GM12878 (cell line): Measurements from ENCODE around the gene PUS3. TPM values are rescaled to one million over a fixed set of nuclear protein-coding genes. Genes with fewer than 3 reads are reported as not detected.

Experiments
- ATAC-seq: fragments of 200-7000 bp; cut with Tn5 transposase; 3 replicates; pipeline ENCODE4 v1.9.1; 2020; ENCODE audit warnings: mild to moderate bottlenecking, moderate library complexity
- BruUV-seq: library from RNA; stranded (reverse); fragments of 400-500 nt; replicated peaks from 2 replicates; lab custom pipeline; 2021; lab: Mats Ljungman, UMichigan
- CTCF ChIA-PET: fragments of 300-600 bp; sonication (Branson Sonifier 250); formaldehyde crosslinking; extraction: SDS; loops from one replicate; lab custom pipeline; 2021; ENCODE audit warnings: inconsistent platforms; lab: Yijun Ruan, JAX
- POLR2A ChIA-PET: fragments of 350-600 bp; formaldehyde crosslinking; extraction: SDS; loops from one replicate; lab custom pipeline; 2021; ENCODE audit warnings: inconsistent platforms; lab: Charles Lee
- RAD21 ChIA-PET: fragments of 300-600 bp; sonication (Branson Sonifier 250); formaldehyde crosslinking; loops from one replicate; lab custom pipeline; 2023; ENCODE audit warnings: antibody characterized with exemption; ENCODE audit not compliant: unreplicated experiment; lab: Charles Lee
- SMC1A ChIA-PET: fragments of 300-600 bp; sonication (Branson Sonifier 250); formaldehyde crosslinking; loops from one replicate; lab custom pipeline; 2023; ENCODE audit not compliant: unreplicated experiment, uncharacterized antibody; lab: Charles Lee
- DNase-seq: peaks from one replicate; pipeline ENCODE4 v3.0.0-alpha.2; 2011; ENCODE audit warnings: low read depth, low spot score
- FAIRE-seq: peaks from 3 replicates; lab custom pipeline; 2011; peaks lifted over from hg19 to GRCh38; lab: Jason Lieb, UNC
- H2AFZ ChIP-seq: 2 replicates; pipeline ENCODE4 v1.6.0; 2011; ENCODE audit warnings: low read depth, low read length, control low read depth; ENCODE audit not compliant: control insufficient read depth
- H3K27ac ChIP-seq: 2 replicates; pipeline ENCODE4 v1.5.1; 2011; ENCODE audit warnings: control low read depth; ENCODE audit not compliant: control insufficient read depth, insufficient read depth
- H3K27me3 ChIP-seq, 2 experiments: replicated peaks in 1 of 2; 2 replicates each; pipeline versions ENCODE4 v1.6.0 to v1.6.1; 2011; ENCODE audit warnings: low read length in 1 of 2; ENCODE audit not compliant: control insufficient read depth in 2 of 2, insufficient read depth in 2 of 2
- H3K36me3 ChIP-seq, 2 experiments: 2 replicates each; pipeline ENCODE4 v1.5.1; 2011; ENCODE audit warnings: low read length in 1 of 2; ENCODE audit not compliant: control insufficient read depth in 2 of 2, insufficient read depth in 2 of 2
- H3K4me1 ChIP-seq: 2 replicates; pipeline ENCODE4 v1.6.1; 2011; ENCODE audit warnings: mild to moderate bottlenecking, low read length, moderate library complexity, mixed read lengths; ENCODE audit not compliant: control insufficient read depth, insufficient read depth
- H3K4me2 ChIP-seq: 2 replicates; pipeline ENCODE4 v1.6.0; 2011; ENCODE audit warnings: control low read depth; ENCODE audit not compliant: control insufficient read depth, insufficient read depth
- H3K4me3 ChIP-seq: fragments of 200-600 bp; sonication (generic); 2 replicates; pipeline ENCODE4 v1.5.1; 2016
- H3K79me2 ChIP-seq: 2 replicates; pipeline ENCODE4 v1.6.0; 2011; ENCODE audit warnings: low read length; ENCODE audit not compliant: control insufficient read depth, insufficient read depth
- H3K9ac ChIP-seq: 2 replicates; pipeline ENCODE4 v1.8.0; 2011; ENCODE audit warnings: low read length, control low read depth, mixed read lengths; ENCODE audit not compliant: control insufficient read depth, insufficient read depth
- H3K9me3 ChIP-seq: replicated peaks from 3 replicates; pipeline ENCODE4 v1.5.1; 2011; ENCODE audit warnings: mild to moderate bottlenecking, low read length; ENCODE audit not compliant: control insufficient read depth, insufficient read depth
- H4K20me1 ChIP-seq: 2 replicates; pipeline ENCODE4 v1.6.0; 2011; ENCODE audit not compliant: control insufficient read depth, insufficient read depth
- BRCA1 ChIP-seq: IDR thresholded peaks from 2 replicates; pipeline ENCODE4 v1.6.1; 2011; ENCODE audit warnings: low read depth, low read length, improper control_type of control experiment
- CBFB ChIP-seq: IDR thresholded peaks from 2 replicates; pipeline ENCODE4 v1.6.1; 2016; ENCODE audit warnings: antibody characterized with exemption, low read depth
- CHD4 ChIP-seq: fragments of 200-600 bp; sonication (generic); IDR thresholded peaks from 2 replicates; pipeline ENCODE4 v1.6.1; 2016; ENCODE audit warnings: mild to moderate bottlenecking
- GABPA ChIP-seq: IDR thresholded peaks from 2 replicates; pipeline ENCODE4 v1.6.1; 2014; ENCODE audit warnings: antibody characterized with exemption, low read depth, mild to moderate bottlenecking, inconsistent platforms
- HDGF ChIP-seq: fragments of 450-650 bp; IDR thresholded peaks from 2 replicates; pipeline ENCODE4 v1.6.1; 2016; ENCODE audit warnings: antibody characterized with exemption
- RCOR1 ChIP-seq: conservative IDR thresholded peaks from 2 replicates; pipeline ENCODE4 v1.6.1; 2012; ENCODE audit warnings: low read depth, low read length, improper control_type of control experiment
- SMAD1 ChIP-seq: fragments of 450-650 bp; IDR thresholded peaks from 2 replicates; pipeline ENCODE4 v1.6.1; 2018; ENCODE audit warnings: mild to moderate bottlenecking, low read depth; ENCODE audit not compliant: partially characterized antibody
- SMAD5 ChIP-seq: IDR thresholded peaks from 2 replicates; pipeline ENCODE4 v1.6.1; 2016; ENCODE audit warnings: antibody characterized with exemption, low read depth
- SMC3 ChIP-seq: IDR thresholded peaks from 2 replicates; pipeline ENCODE4 v1.6.1; 2011; ENCODE audit warnings: low read length, improper control_type of control experiment, borderline replicate concordance
- SREBF1 ChIP-seq: IDR thresholded peaks from 2 replicates; pipeline ENCODE4 v1.6.1; 2012; ENCODE audit warnings: mild to moderate bottlenecking, low read length
- SREBF2 ChIP-seq: IDR thresholded peaks from 2 replicates; pipeline ENCODE4 v1.6.1; 2012; ENCODE audit warnings: mild to moderate bottlenecking, low read length
- ZNF207 ChIP-seq: fragments of 450-650 bp; IDR thresholded peaks from 2 replicates; pipeline ENCODE4 v1.6.1; 2014; ENCODE audit warnings: antibody characterized with exemption, mild to moderate bottlenecking, borderline replicate concordance
- in situ Hi-C: fragments of 300-500 bp; cut with MboI; formaldehyde crosslinking; loops from 9 replicates; pipeline ENCODE4 v1.14.3; 2018; ENCODE audit warnings: mixed read lengths
- intact Hi-C: fragments of 100-400 bp; cut with micrococcal nuclease; formaldehyde crosslinking; loops from one replicate; pipeline ENCODE4 v1.14.2; 2022; ENCODE audit not compliant: unreplicated experiment
- polyA plus RNA-seq, 11 experiments: library from polyadenylated mRNA; depleted of rRNA in 4 of 11; unstranded in 6 of 11; stranded (reverse) in 5 of 11; fragments of >200 nt; fragmentation: Nextera tagmentation in 4 of 11; fragmentation: Illumina TruSeq in 1 of 11; extraction: Ambion mirVana in 4 of 11; extraction: Trizol in 1 of 11; gene quantifications; 1 replicate in 1 of 11; 2 replicates in 10 of 11; pipeline versions ENCODE4 v1.2.1 to v1.2.3, GENCODE V29; 2011 to 2016; ENCODE audit warnings: inconsistent platforms in 2 of 11, missing spikeins in 2 of 11, low read depth in 1 of 11
- total RNA-seq, 4 experiments: library from RNA; depleted of rRNA in 3 of 4; stranded (reverse); fragments of >200 nt in 3 of 4; fragmentation: Illumina TruSeq in 1 of 4; extraction: Trizol in 1 of 4; gene quantifications; 2 replicates each; pipeline versions ENCODE4 v1.2.1 to v1.2.3, GENCODE V29; 2013 to 2021
- TF ChIP-seq, protein P1 (sequence below): IDR thresholded peaks from 2 replicates; pipeline ENCODE4 v1.6.1; 2012; ENCODE audit warnings: low read depth, low read length, improper control_type of control experiment
- TF ChIP-seq, protein P2 (sequence below): fragments of 150-350 bp; IDR thresholded peaks from 2 replicates; pipeline ENCODE4 v1.6.1; 2016; ENCODE audit warnings: low read depth, low read length
- TF ChIP-seq, protein P3 (sequence below): fragments of 450-650 bp; IDR thresholded peaks from 2 replicates; pipeline ENCODE4 v1.6.1; 2014; ENCODE audit warnings: mild to moderate bottlenecking
- TF ChIP-seq, protein P4 (sequence below): fragments of 450-650 bp; IDR thresholded peaks from 2 replicates; pipeline ENCODE4 v1.6.1; 2017; ENCODE audit warnings: borderline replicate concordance

The PUS3 gene
- total and polyA plus RNA-seq, 10 of the 15 experiments (the other 5 are each of a cell fraction or from before 2014, with no cell fraction given): 10.9 to 22.4 (median 14.3) TPM

DNA sequence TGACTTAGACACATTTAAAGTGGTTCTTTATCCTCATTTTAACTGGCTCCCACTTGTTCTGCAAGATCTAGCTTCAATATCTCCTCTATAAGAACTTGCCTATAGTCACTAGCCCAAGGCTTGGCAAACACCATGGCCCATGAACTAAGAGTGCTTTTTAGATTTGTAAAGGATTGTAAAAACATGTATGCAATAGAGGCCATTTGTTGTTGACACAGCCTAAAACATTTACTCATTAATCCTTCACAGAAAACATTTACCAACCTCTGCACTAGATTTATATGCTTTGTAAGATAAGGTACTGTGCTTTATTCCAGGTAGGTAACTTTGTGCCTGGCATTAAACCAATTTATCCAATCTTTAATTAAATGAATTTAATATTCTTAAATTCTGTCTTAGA is 10.0 kb downstream of the PUS3 start:
- Histone ChIP-seq H3K36me3 (peaks cover 0 to 17% of the 10 kb centered on the region in 2 experiments; a peak in 1 of 4 replicates), H3K4me2 (no peak overlapping the region), H3K27ac (no peak overlapping the region), H3K4me1 (no peaks in the 10 kb centered on the region), H3K9ac (no peak overlapping the region), H3K4me3 (no peak overlapping the region)
- no peak for DNase-seq
- no peak for ATAC-seq
- no peak for FAIRE-seq
- BruUV-seq: no TSS peak
- ChIA-PET CTCF (no interaction called here), SMC1A (interaction anchor here (1.1 kb wide), 2 partner anchors 10 to 30 kb away, joined by 3 to 4 read pairs; partner anchors contain the start of gene PUS3), RAD21 (interaction anchor here (1.2 kb wide), 1 partner anchor 10 kb away, joined by 3 read pairs; the partner anchor contains the start of gene PUS3)
- TF ChIP-seq, protein P1, sequence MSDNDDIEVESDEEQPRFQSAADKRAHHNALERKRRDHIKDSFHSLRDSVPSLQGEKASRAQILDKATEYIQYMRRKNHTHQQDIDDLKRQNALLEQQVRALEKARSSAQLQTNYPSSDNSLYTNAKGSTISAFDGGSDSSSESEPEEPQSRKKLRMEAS: no peak
- no peak for TF ChIP-seq CBFB
- TF ChIP-seq, protein P2, sequence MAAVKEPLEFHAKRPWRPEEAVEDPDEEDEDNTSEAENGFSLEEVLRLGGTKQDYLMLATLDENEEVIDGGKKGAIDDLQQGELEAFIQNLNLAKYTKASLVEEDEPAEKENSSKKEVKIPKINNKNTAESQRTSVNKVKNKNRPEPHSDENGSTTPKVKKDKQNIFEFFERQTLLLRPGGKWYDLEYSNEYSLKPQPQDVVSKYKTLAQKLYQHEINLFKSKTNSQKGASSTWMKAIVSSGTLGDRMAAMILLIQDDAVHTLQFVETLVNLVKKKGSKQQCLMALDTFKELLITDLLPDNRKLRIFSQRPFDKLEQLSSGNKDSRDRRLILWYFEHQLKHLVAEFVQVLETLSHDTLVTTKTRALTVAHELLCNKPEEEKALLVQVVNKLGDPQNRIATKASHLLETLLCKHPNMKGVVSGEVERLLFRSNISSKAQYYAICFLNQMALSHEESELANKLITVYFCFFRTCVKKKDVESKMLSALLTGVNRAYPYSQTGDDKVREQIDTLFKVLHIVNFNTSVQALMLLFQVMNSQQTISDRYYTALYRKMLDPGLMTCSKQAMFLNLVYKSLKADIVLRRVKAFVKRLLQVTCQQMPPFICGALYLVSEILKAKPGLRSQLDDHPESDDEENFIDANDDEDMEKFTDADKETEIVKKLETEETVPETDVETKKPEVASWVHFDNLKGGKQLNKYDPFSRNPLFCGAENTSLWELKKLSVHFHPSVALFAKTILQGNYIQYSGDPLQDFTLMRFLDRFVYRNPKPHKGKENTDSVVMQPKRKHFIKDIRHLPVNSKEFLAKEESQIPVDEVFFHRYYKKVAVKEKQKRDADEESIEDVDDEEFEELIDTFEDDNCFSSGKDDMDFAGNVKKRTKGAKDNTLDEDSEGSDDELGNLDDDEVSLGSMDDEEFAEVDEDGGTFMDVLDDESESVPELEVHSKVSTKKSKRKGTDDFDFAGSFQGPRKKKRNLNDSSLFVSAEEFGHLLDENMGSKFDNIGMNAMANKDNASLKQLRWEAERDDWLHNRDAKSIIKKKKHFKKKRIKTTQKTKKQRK: no peak
- TF ChIP-seq SMC3: no peak
- TF ChIP-seq SREBF1: no peak
- TF ChIP-seq, protein P3, sequence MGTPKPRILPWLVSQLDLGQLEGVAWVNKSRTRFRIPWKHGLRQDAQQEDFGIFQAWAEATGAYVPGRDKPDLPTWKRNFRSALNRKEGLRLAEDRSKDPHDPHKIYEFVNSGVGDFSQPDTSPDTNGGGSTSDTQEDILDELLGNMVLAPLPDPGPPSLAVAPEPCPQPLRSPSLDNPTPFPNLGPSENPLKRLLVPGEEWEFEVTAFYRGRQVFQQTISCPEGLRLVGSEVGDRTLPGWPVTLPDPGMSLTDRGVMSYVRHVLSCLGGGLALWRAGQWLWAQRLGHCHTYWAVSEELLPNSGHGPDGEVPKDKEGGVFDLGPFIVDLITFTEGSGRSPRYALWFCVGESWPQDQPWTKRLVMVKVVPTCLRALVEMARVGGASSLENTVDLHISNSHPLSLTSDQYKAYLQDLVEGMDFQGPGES: no peak
- TF ChIP-seq SREBF2: no peak
- no peak for TF ChIP-seq ZNF207
- TF ChIP-seq SMAD5: no peak
- no peak for TF ChIP-seq BRCA1
- TF ChIP-seq, protein P4, sequence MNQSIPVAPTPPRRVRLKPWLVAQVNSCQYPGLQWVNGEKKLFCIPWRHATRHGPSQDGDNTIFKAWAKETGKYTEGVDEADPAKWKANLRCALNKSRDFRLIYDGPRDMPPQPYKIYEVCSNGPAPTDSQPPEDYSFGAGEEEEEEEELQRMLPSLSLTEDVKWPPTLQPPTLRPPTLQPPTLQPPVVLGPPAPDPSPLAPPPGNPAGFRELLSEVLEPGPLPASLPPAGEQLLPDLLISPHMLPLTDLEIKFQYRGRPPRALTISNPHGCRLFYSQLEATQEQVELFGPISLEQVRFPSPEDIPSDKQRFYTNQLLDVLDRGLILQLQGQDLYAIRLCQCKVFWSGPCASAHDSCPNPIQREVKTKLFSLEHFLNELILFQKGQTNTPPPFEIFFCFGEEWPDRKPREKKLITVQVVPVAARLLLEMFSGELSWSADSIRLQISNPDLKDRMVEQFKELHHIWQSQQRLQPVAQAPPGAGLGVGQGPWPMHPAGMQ: no peak
- TF ChIP-seq SMAD1: no peak
- TF ChIP-seq GABPA: no peak
- TF ChIP-seq RCOR1: no peak
- no peak for TF ChIP-seq CHD4
- no peak for TF ChIP-seq HDGF
- TF ChIP-seq, all 136 proteins: peak for 0
- POLR2A ChIA-PET: interaction anchor here (1.0 kb wide), 1 partner anchor 14 kb away, joined by 3 read pairs; no protein-coding TSS in a partner anchor
- H3K79me2 ChIP-seq: peaks cover 25% of the 10 kb centered on the region
- in situ Hi-C loops: loop anchor here (25.0 kb wide), 1 partner anchor 931 kb away; the partner anchor contains the start of gene CCDC15
- no peaks in the 10 kb centered on the region for H3K9me3 ChIP-seq
- H4K20me1 ChIP-seq: no peaks in the 10 kb centered on the region
- no peak overlapping the region for H2AFZ ChIP-seq
- H3K27me3 ChIP-seq: no peaks in the 10 kb centered on the region
- intact Hi-C loops: no loop called here
